GM21786 (cell line): ENCODE data around the gene KRTAP2-4.
"Not testable (repeated sequence)": the region's sequence is repeated elsewhere in the genome, so short reads cannot be mapped to it uniquely, and the experiment has no call there.

Source experiments
- ATAC-seq: cut with Tn5 transposase; IDR thresholded peaks from one replicate; pipeline ENCODE4 v1.9.1; 2021; ENCODE audit not compliant: unreplicated experiment

The KRTAP2-4 gene

GRCh38 chr17:41071606-41072360, 6.1 kb upstream of the KRTAP2-4 start:
- ATAC-seq = no peak

GRCh38 chr17:41069031-41069430, 3.4 kb upstream of the KRTAP2-4 start:
- ATAC-seq = no peak

DNA sequence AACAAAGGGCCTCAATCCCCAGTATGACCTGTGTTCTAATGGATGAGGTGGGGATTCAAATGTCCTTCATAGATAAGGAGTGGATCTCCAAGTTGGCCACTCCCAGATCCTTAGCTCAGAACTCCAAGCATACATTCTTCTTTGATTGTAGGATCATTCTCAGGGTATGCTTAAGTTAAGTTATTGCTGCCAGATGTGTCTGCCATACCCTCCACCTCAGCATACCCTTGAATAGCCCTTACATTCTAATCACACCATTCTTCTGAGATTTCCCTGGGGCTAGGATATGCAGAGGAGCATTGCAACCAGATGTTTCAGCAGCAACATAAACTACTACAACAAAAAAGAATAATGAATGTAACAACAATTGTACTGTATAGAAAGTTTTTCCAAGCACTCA, 1.6 kb upstream of the KRTAP2-4 start:
- no peak for ATAC-seq

DNA sequence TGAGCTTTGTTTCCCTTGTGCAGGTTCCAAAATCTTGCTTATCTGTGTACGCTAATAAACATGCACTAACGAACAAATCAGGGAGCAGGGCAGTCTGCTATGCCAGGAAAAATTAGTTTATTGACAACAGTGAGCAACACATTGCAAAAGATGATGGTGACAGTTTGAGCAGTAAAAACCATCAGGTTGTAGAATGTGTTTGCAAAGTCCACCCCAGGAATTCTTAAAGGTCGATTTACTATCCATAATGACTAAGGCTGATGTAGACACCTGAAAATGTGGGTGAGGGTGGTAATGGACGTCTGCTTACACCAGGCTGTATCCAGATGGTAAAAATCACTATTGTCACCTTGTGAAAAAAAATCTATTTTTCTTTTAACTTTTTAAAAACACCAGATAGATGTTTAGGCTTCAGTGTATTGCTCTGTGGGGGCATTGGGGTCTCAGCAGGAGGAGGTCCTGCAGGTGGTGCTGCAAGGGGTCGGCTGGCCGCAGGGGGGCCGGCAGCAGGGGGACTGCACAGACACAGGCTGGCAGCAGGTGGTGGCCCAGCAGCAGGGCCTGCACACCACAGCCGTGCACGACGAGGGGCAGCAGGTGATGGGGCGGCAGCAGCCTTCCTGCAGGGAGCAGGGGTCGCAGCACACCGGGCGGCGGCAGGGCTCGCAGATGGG, 526 bp downstream of the KRTAP2-4 start:
- not testable (repeated sequence) for ATAC-seq

DNA sequence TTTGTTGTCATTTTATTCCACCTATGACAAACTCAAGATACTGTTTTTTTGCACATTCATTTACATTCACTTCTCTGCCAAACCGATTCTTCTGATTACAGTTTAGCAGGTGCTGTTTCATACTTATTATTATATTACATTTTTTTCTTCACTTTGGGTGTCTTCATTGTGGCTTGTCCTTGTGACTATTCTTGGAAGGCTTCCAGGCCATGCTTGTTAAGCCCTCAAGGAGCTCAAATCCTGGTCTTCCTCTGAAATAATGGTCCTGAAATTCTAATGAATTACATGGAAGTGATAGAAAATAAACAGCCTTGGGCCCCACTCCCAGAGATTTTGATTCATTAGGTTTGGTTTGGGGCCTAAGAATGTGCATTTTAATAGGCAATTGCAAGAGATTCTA, 1.4 kb downstream of the KRTAP2-4 start:
- no peak for ATAC-seq

DNA sequence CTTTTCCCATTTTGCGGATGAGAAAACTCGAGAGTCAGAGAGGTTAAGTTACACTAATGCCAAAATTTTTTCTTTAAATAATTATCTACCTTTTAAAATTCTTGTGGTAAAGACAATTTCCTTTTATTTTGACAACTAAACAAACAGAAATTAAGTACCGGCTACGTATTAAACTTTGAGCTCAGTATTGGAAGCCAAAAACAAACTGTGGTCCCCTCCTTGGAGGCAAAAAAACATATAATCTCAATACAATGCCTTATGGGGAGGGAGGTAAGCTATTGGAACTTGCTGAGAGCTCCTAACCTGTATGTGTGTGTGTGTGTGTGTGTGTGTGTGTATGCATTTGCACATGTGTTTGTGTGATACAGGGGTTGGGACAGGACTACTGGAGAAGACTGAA, 2.2 kb downstream of the KRTAP2-4 start:
- no peak for ATAC-seq

DNA sequence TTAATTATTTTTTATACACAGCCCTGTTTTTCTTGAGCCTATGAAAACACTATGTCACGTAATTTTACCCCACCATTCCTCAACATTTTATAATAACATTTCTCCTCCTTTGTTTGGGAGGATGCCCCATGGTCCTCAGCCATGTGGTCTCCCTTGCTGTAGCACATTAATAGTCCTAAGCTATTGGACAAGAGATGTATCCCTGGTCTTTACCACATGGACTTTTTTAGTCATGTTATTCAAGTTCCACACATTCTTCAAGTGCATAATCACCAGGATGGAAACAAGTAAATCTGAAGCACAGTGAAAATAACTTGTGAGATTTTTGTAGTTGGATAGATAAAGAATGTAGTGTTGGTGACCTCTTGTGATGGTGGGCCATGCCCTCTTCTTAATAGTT, 3.7 kb downstream of the KRTAP2-4 start:
- no peak for ATAC-seq

DNA sequence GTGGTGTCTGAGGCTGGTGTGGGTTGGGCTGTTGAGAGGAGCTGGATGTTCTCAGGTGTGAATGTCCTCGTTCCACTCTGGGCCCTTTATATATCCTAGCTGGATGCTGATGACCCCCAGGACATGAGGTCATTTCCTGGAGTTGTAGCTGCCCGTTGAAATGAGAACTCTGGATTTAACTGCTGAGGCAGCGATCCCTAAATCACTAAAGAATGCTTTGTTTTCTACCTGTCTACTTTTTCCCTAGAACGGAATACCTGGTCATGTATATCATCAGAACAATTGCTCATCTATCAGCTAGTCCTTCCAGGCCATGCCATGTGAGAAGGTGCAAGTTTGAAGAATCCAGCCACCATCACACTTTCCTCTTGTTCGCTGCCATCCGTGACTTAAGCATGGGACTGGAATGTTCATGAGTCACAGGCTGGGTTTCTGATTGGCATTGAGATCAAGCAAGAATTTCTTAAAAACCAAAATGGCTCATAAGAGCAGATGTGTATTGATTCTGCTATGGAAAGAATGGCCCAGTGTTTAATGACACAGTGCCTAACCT, 5.6 kb downstream of the KRTAP2-4 start, which contains the start of gene KRTAP2-3:
Gene KRTAP2-3 (minus strand): TSS at position 63 of the 553 bp plus-strand sequence. CDS start 64 bp downstream, outside the sequence.
- ATAC-seq = no peak

DNA sequence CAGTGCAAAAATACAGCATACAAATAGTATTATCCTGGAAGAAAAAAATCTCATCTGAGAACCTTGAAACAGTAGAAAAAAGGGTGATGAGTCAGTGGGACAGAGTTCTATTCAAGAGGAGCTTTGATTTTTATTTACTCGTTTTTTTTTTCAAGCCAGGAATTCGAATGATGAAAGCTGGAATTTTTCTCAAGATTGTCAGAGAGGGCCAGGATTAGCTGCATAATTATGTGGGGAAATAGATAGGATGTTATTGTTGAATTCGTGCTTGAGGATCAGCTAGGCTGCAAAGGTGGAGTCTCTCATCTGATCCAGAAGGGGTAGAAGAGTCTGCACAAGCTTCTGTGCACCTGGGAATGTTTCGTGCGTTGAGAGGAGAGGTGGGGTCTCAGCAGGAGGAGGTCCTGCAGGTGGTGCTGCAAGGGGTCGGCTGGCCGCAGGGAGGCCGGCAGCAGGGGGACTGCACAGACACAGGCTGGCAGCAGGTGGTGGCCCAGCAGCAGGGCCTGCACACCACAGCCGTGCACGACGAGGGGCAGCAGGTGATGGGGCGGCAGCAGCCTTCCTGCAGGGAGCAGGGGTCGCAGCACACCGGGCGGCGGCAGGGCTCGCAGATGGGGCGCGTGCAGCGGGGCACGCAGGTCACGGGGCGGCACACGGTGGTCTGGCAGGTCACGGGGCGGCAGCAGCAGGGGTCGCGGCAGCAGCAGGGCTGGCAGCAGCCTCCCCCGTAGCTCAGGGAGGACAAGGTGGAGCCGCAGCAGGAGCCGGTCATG, 6.2 kb downstream of the KRTAP2-4 start:
- ATAC-seq = not testable (repeated sequence)

DNA sequence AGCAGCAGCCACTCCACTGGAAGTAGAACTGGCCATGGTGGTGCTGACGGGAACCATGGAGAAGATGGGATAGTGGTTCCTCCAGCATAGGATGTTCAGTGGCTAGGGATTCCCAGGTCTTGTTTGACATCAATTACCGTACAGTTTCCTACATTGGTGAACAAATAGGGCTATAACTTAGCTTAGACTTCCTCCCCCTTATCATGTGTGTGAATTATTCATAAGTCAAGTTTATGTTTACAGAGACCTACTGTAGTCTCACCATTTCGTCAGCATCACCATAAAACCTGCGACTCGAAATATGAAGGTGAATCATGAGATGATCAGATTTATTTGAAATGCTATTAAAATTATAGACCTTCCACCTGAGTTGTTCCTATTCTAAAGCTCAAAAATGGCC, 6.9 kb downstream of the KRTAP2-4 start:
- no peak for ATAC-seq

DNA sequence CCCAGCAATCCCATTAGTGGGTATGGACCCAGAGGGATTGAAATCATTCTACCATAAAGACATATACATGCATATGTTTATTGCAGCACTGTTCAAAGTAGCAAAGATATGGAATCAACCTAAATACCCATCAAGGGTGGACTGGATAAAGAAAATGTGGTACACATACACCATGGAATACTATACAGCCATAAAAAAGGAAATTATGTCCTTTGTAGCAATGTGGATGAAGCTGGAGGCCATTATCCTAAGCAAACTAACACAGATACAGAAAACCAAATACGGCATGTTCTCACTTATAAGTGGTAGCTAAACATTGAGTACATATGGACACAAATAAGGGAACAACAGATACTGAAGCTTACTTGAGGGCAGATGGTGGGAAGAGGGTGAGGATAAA, 8.1 kb downstream of the KRTAP2-4 start:
- no peak for ATAC-seq

GRCh38 chr17:41055130-41055529, 10.5 kb downstream of the KRTAP2-4 start, which contains the start of gene KRTAP2-2:
TSS of gene KRTAP2-2 (minus strand) at chr17:41055230. CDS start at chr17:41055211, 19 bp downstream.
- ATAC-seq = not testable (repeated sequence)

GRCh38 chr17:41054556-41054955, 11.1 kb downstream of the KRTAP2-4 start:
- ATAC-seq = not testable (repeated sequence)

GRCh38 chr17:41054025-41054424, 11.7 kb downstream of the KRTAP2-4 start:
- no peak for ATAC-seq

DNA sequence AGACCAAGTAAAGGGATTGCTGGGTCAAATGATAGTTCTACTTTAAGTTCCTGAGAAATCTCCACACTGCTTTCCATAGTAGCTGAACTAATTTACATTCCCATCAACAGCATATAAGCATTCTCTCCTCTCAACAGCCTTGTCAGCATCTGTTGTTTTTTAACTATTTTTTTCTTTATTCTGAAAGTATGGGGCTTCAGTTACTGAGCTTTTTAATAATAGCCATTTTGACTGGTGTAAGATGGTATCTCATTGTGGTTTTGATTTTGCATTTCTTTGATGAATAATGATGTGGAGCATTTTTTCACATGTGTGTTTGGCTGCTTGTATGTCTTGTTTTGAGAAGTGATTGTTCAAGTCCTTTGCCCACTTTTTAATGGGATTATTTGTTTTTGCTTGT, 13.1 kb downstream of the KRTAP2-4 start:
- ATAC-seq = no peak

DNA sequence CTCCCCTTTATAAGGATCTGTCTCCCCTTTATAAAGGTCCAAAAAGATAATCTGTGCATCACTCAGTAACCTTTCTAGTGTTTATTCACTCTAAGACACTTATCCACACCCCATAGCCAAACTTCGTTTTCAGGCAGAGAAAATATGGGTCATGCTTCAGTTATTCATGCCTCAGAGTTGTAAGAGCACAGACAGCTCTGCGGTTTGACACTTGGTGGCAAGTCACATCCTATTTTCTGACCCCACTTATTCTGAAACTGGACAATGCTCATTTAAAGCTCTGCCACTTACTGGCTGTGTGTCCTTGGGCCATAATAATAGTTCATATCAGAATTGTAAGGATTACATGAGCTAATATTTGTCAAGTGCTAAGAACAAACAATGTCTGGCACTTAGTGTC, 16.6 kb downstream of the KRTAP2-4 start:
- no peak for ATAC-seq

DNA sequence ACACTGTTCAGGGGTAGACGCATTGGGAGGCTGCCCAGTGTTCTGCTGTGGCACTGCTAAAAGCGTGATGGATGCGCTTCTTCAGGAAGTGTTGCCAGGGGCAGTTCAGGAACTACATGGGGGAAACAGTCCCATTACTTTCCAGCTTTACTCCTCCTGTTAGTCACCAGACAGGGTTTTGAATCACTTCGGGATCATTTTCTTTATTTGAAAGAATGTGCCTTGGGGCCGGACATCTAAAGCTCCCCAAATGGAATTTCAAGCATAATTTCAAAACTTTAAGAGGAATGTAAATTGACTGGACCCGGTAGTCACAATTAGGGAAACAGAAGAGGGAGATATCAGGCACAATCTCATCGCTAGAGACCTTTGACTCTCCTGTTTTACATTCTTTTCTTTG, 17.2 kb downstream of the KRTAP2-4 start:
- no peak for ATAC-seq

- not testable (repeated sequence) for ATAC-seq
These were observed 18.8 kb downstream of the KRTAP2-4 start, which contains the start of gene KRTAP2-1 for GRCh38 chr17:41046735-41047465. TSS of gene KRTAP2-1 (minus strand) at chr17:41047316. CDS start at chr17:41047267, 49 bp downstream.

DNA sequence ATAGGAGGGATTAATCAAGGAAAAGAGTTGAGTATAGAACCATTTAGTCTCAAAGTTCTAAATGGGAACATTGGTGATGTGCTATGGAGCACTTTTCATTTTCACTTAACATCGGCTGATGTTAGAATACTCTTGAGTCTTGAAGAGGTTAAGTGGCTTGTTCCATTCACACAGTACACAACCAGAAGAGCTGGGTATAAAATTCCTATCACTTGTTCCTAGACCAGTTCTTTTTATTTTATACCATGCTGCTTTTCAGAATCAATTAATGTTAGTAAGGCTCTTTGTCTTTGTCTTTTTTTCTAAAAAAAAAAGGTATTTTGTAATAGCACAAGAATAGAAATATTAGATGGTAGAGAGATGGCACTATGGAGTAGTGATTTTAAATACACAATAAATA, 22.7 kb downstream of the KRTAP2-4 start:
- ATAC-seq = no peak

DNA sequence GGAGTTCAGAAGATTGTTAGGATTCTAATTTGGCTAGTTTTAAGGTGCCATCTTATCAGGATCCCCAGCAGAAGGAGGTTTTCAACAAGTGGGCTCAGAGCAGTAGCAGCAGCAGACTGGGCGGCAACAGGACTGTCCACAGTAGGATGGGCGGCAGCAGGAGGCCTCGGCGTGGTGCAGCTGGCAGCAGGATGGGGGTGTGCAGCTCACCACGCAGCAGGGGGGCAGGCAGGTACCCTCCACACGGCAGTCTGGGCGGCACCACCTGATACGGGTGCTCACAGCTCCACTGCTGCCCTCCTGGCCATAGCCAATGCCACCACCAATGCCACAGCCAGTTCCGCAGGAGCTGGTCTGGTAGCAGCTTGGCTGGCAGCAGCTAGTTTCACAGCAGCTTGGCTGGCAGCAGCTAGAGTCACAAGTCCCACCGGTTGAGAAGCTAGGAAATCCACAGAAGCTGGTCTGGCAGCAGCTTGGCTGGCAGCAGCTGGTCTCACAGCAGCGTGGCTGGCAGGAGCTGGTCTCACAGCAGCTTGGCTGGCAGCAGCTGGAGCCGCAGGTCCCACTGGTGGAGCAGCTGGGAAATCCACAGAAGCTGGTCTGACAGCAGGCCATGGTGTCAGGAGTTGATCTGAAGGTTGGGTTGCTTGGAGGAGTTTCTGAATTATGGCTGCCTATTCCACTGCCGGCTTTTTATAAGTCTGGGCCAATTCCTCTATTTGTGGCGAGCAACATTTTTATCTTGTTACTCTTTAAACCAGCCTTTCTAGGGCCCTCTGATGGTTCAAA, 24.7 kb downstream of the KRTAP2-4 start, which contains the start of gene KRTAP1-1:
Gene KRTAP1-1 (minus strand): TSS at position 668 of the 789 bp plus-strand sequence. CDS start 53 bp downstream, at position 615.
- ATAC-seq = not testable (repeated sequence)
